GM18505 (cell line): ENCODE data around the gene HGS.

Experiments
- ATAC-seq: cut with Tn5 transposase; IDR thresholded peaks from one replicate; pipeline ENCODE4 v1.9.1; 2021; ENCODE audit not compliant: unreplicated experiment
- POLR2A ChIP-seq: IDR thresholded peaks from 4 replicates; pipeline ENCODE4 v1.6.1; 2011; ENCODE audit warnings: borderline replicate concordance; ENCODE audit not compliant: insufficient read depth, insufficient read length; ENCODE audit errors: extremely low read depth

The HGS gene

DNA sequence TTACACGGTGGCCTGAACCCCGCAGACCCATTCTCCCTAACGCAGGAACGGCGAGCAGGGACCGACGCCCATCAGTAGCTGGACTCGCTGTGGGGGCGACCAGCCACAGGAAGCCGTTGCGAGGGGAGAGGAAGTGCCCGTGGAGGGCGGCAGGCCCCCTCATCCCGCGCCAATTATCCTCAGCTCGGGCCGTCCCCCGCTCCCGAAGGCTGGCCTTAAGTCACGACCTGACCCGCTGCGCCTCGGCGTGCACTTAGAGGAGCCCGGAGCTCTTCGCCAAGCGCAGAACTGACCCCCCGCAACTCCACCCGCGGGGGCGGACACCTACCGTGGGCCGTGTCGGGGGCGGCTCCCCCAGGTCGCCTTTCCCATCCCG is 615 bp upstream of the HGS start:
- no peak for ATAC-seq
- TF ChIP-seq POLR2A: no peak

DNA sequence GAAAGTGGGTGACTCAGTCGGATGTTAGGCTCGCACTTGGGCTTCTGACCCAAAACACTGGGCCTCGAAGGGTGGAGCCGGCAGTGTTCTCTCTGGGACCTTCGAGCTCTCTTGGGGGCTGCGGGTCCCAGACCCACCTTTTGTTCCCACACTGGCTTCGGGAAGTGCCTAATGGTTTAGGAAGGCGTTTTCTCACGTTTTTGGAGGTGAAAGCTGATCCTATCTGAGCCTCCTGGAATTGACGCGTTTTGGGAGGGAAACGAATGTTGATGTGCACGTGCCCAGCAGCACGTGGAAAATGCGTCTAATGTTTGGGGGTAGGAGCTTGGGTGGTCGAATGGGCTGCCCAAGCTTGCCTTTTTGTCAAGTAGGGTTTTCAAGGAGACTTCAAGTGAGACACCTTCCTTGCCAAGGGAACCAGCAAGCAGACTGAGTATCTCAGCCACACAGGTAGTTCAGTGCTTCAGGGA is 666 bp downstream of the HGS start:
- ATAC-seq: no peak
- TF ChIP-seq POLR2A: no peak

DNA sequence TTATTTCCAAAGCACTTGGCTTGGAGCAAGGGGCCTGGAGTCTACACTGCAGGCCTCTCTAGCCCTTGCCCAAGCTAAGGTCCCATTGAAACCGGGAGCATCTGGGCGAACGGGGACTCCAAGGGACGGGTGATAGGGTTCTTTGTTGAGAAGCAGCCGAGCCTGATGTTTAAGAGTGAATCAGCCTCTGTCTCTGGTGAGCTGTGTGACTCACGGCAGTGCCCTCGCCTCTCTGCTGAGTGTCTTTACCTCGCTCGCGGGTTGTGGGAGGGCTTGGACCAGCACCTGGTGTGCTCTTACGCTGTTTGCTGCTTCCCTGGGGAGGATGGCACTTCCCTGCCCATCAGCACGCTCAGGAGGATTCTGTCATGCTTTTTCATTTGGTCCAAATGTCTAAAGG is 1.3 kb downstream of the HGS start:
- TF ChIP-seq POLR2A: no peak
- ATAC-seq: no peak

DNA sequence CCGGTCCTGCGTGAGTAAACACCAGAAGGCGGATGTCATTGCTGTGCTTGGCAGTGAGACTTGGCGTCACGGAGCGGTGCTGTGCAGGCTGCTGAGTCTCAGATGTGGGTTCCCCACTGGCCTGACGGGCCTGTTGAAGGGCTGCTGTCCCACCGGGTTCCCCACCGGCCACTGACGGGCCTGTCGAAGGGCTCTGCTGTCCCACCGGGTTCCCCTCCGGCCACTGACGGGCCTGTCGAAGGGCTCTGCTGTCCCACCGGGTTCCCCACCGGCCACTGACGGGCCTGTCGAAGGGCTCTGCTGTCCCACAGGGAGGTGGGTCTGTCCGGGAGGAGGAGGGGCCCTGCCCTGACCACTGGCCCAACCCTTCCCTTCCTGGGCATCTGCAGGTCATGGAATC is 2.8 kb downstream of the HGS start:
- no peak for TF ChIP-seq POLR2A
- no peak for ATAC-seq

DNA sequence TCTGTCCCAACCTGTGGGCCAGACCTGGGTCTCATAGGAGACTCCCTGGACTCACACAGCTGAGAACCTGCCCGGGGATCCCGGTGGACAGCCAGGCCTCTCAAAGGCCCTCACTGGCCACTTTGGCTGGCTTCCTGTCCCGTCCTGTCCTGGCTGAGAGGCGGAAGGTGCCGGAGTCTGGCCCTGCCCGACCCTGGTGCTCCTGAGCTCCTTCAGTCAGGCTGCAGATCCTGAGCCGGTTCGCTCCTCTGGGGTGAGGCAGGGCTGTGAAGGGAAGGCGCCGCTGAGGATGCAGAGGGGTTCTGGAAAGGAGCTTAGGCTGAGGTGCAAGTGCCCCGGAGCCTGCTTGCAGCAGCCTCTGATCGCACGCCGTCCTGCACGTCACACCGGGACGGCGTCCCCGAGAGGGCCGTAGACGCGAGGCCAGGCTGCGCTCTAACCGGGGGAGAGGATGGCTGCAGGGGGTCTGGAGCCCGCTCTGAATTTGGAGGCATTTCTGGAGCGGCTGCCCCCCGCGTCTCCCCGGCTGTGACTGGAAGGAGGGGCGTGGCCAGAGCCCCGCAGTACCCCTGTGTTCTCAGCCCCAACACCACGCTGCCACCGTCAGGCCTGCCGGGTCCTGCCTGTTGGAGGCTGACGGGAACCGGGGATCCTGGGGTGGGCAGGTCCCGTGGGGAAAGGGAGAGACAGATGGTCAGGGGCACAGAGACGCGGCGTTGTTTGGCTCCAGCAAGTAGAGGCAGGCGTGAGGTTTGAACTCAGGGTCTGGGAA is 4.1 kb downstream of the HGS start:
- no peak for TF ChIP-seq POLR2A
- no peak for ATAC-seq

DNA sequence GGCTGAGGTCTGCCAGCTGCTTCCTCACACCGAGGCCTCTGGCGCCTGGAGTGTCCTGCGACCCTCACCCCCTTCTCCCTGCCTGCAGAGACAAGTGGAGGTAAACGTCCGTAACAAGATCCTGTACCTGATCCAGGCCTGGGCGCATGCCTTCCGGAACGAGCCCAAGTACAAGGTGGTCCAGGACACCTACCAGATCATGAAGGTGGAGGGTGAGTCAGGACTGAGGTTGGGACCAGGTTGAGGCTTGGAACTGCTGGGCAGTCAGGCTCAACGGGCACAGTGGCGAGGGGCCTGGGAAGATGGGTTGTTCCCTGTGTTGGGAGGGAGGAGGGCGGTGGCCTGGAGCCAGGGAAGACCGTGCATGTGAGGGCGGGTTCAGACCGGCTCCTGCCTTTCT is 4.8 kb downstream of the HGS start:
- no peak for TF ChIP-seq POLR2A
- no peak for ATAC-seq

DNA sequence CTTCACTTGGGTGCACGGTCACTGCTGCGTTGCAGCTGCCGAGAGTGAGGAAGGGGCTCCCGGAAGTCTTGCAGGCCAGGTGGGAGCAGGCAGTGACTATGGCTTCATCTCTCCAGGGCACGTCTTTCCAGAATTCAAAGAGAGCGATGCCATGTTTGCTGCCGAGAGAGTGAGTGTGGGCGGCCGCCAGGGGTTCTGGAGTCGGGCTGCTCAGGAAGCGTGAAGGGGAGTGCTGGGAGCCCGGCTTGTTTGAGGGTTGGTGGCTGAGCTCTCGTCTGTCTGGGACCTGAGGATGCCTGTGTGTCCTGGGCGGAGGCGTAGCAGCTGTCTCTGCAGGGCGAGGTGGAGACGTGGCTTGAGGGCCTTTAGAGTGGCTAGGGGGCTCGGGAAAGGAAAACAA is 6.3 kb downstream of the HGS start:
- TF ChIP-seq POLR2A: no peak
- no peak for ATAC-seq

DNA sequence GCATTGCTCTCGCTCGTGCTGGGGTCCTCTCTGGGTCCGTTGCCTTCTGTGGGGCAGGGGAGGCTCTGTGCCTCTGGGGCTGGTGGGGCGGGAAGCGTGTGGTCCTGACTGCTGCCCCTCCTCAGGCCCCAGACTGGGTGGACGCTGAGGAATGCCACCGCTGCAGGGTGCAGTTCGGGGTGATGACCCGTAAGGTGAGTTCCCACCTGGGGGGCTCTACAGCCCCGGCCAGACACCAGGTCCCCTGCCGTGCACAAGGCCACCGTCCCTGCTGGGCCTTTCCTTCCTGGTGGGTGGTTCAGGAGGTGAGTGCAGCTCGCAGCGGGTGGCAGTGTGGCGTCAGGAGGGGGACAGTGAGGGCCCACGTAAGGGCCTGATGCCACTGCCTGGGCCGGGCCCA is 6.7 kb downstream of the HGS start:
- no peak for TF ChIP-seq POLR2A

DNA sequence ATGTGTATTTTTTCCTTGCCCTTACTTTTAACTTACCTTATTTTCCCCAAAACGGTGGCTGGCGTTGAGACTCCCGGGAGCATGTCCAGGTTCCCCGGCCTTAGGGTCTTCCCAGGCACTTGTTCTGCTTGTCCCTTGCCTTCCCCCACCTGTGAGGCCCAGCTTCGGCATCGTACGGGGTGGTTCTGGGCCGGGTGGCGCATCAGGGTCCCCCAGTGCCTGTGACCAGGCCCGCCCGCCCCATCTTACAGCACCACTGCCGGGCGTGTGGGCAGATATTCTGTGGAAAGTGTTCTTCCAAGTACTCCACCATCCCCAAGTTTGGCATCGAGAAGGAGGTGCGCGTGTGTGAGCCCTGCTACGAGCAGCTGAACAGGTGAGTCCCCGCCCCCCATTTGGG is 7.4 kb downstream of the HGS start:
- TF ChIP-seq POLR2A: no peak
- no peak for ATAC-seq

More for the DNA sequence above, 6.7 kb downstream of the HGS start:
- no peak for ATAC-seq

DNA sequence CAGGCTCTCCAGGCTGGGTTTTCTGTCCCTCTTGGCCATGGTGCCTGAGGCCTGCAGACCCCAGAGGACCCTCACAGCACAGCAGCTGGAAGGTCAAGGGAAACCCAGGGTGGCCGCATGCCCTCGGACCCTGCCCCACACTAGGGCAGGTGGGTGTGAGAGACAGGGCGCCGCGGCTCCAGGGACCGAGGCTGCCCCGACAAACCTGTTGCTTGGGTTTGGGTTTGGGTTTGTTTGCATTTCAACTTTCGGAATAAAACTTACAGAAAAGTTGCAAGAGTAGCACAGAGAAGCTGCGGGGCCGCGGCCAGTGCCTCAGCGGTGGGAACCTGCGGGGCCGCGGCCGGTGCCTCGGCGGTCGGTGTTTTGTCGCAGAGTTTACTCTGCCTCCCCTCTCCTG is 7.8 kb downstream of the HGS start:
- no peak for ATAC-seq
- no peak for TF ChIP-seq POLR2A

DNA sequence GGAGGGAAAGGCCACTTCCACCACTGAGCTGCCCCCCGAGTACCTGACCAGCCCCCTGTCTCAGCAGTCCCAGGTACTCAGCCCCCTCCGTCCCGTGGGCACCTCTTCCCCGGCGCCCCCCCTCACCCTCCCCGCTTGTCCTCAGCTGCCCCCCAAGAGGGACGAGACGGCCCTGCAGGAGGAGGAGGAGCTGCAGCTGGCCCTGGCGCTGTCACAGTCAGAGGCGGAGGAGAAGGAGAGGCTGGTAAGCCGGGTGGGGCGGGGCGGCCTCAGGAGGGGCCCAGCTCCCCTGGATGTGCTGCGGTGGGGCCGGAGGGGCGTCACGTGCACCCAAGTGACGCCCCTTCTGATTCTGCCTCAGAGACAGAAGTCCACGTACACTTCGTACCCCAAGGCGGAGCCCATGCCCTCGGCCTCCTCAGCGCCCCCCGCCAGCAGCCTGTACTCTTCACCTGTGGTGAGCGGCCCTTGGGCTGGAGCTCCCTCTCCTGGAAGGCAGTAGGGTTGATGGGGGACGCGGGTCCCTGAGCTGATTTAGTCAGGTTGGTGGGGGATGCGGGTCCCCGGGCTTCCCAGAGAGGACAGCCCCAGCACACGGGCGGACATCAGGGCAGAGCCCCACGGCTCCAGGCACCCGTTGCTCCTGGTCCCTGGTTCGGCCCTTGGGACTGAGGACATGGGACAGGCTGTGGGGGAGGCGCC is 9.8 kb downstream of the HGS start:
- TF ChIP-seq POLR2A: no peak

DNA sequence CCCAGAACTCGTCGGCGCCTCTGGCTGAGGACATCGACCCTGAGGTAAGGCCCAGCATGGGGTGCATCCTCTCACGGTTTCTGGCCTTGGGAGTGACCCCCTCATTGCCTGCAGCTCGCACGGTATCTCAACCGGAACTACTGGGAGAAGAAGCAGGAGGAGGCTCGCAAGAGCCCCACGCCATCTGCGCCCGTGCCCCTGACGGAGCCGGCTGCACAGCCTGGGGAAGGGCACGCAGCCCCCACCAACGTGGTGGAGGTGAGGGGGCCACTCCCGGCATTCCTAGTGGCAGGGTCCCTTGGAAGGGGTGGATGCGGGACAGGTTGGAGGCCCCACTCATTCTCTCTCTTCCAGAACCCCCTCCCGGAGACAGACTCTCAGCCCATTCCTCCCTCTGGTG is 11.0 kb downstream of the HGS start:
- no peak for ATAC-seq
- no peak for TF ChIP-seq POLR2A

More for the DNA sequence above, 9.8 kb downstream of the HGS start:
- ATAC-seq: no peak

DNA sequence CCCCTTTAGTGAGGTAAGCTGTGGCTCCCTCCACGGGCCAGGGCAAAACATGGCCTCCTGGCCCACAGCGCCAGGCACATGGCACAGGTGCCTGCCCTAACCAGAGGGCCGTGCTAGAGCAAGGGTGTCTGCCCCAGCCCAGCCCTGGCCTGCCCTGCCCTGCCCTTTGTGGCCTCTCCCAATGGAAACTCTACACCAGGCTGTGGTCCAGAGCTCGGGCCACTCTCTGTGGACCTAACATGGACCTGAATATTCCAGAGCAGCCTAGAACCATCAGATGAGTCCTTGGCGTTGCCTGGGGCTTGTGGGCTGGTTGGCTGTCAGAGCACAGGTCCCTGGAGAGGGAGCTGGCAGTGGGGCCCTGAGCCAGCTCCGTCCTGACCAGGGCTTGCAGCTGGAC is 11.4 kb downstream of the HGS start:
- TF ChIP-seq POLR2A: no peak
- ATAC-seq: no peak

DNA sequence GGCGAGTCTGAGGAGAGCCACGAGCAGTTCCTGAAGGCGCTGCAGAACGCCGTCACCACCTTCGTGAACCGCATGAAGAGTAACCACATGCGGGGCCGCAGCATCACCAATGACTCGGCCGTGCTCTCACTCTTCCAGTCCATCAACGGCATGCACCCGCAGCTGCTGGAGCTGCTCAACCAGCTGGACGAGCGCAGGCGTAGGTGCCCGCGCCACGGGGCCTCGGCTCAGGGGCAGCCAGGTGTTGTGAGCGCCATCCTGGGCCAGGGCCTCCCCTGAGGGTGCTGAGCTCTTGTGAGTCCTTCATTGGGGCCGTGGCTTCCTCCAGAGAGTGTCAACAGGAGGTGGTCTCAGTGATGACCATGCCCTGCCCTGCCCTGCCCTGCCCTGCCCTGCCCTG is 12.0 kb downstream of the HGS start:
- peak; percentile 6 for TF ChIP-seq POLR2A
- no peak for ATAC-seq
